Measurements from ENCODE around the gene HLF. TPM values are rescaled to one million over a fixed set of nuclear protein-coding genes. Genes with fewer than 3 reads are reported as not detected.
A peak's percentile ranks its signal among the peaks of the same experiment; 100 is the strongest.

HLF gene
- total RNA-seq, 1 donor from 2014 or later = 14.7 TPM

DNA sequence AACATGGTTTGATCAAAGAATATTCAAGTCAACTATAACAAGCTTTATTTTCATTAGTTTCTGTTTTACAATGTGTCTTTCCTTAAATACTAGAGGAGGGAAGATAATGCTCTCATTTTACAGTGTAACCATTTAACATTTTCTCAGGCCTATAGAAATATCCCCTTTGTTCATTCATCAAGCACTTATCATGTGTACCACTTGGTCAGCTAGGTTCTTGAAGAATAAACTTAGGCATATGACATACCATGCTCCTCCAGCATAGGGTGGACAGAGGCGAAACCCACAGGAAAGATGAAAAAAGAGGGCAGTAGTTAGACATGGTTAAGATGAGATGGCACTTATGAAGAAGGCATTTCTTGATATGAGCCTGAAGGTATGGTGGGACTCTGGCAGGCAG is 34.0 kb upstream of the HLF start:
- DNase-seq (ENCODE audit: extremely low spot score in 2 of 2) = no peak
- Histone ChIP-seq H3K36me3 (no peaks in the 10 kb centered on the region), H3K4me1 (no peaks in the 10 kb centered on the region), H3K9me3 (no peaks in the 10 kb centered on the region), H3K4me3 (no peak overlapping the region), H3K27ac (no peak overlapping the region), H3K27me3 (no peaks in the 10 kb centered on the region)
- TF ChIP-seq POLR2AphosphoS5 (IDR thresholded peaks at IDR 0.05; ENCODE audit: insufficient read depth in 1 of 2, low read depth in 1 of 2) (no peak), POLR2A (IDR thresholded peaks at IDR 0.05) (no peak)
- TF ChIP-seq, protein P1, sequence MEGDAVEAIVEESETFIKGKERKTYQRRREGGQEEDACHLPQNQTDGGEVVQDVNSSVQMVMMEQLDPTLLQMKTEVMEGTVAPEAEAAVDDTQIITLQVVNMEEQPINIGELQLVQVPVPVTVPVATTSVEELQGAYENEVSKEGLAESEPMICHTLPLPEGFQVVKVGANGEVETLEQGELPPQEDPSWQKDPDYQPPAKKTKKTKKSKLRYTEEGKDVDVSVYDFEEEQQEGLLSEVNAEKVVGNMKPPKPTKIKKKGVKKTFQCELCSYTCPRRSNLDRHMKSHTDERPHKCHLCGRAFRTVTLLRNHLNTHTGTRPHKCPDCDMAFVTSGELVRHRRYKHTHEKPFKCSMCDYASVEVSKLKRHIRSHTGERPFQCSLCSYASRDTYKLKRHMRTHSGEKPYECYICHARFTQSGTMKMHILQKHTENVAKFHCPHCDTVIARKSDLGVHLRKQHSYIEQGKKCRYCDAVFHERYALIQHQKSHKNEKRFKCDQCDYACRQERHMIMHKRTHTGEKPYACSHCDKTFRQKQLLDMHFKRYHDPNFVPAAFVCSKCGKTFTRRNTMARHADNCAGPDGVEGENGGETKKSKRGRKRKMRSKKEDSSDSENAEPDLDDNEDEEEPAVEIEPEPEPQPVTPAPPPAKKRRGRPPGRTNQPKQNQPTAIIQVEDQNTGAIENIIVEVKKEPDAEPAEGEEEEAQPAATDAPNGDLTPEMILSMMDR (IDR thresholded peaks at IDR 0.05) = no peak
- intact Hi-C loops (cut with DNase I) = no loop called here

DNA sequence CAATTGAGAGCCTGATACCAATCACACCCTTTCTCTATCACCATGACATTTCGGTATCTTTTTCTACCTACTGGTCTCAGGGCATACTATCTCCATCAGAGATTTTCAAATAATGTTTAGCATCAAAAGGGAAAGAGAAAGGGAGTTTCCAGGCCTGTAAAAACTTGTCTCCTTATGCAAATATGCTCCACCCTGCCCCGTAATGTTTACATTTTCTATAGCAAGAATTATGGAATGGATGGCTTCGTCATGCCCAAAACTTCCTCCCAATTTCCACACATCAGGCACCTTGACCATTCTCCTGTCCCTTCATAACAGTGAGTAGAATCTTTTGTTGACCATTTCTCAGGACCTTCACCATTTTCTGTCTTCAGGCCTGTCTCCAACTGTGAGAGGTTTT is 30.9 kb upstream of the HLF start:
- Histone ChIP-seq H3K36me3 (no peaks in the 10 kb centered on the region), H3K4me1 (peaks cover 3% of the 10 kb centered on the region), H3K27ac (no peak overlapping the region), H3K9me3 (no peaks in the 10 kb centered on the region), H3K4me3 (no peak overlapping the region), H3K27me3 (no peaks in the 10 kb centered on the region)
- TF ChIP-seq POLR2AphosphoS5 (IDR thresholded peaks at IDR 0.05; ENCODE audit: insufficient read depth in 1 of 2, low read depth in 1 of 2) = no peak
- TF ChIP-seq, protein P1 (IDR thresholded peaks at IDR 0.05) = no peak
- TF ChIP-seq POLR2A (IDR thresholded peaks at IDR 0.05) = no peak
- no peak for DNase-seq (ENCODE audit: extremely low spot score in 2 of 2)
- intact Hi-C loops (cut with DNase I) = no loop called here

DNA sequence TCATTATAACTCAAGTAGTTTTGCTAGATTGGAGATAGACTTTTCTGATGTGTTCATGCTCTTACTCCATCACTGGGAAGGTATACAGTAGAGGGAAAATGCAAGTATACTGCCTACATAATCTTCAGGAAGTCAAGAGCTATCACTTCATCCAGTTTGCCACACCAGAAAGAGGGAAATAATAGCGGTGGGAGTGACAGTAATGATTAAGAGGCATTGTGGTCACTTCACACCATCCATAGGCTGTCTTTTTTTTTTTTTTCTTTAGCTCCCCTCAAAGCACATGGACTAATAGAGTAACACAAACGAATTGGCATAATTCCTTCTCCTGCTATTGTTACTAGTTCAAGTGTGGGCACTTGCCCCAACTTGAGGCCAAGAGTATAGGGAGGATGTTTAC is 28.4 kb upstream of the HLF start:
- Histone ChIP-seq H3K4me1 (peaks cover 6% of the 10 kb centered on the region), H3K27me3 (no peaks in the 10 kb centered on the region), H3K4me3 (no peak overlapping the region), H3K9me3 (no peaks in the 10 kb centered on the region), H3K27ac (no peak overlapping the region), H3K36me3 (no peaks in the 10 kb centered on the region)
- no peak for TF ChIP-seq POLR2A (IDR thresholded peaks at IDR 0.05)
- DNase-seq (ENCODE audit: extremely low spot score in 2 of 2) = no peak
- intact Hi-C loops (cut with DNase I) = no loop called here

GRCh38 chr17:55237268-55237667 is 27.5 kb upstream of the HLF start:
- H3K9me3 ChIP-seq = no peaks in the 10 kb centered on the region
- H3K27ac ChIP-seq = peak overlapping the region; percentile 79
- TF ChIP-seq POLR2A (IDR thresholded peaks at IDR 0.05) = no peak
- no peak for TF ChIP-seq POLR2AphosphoS5 (IDR thresholded peaks at IDR 0.05; ENCODE audit: insufficient read depth in 1 of 2, low read depth in 1 of 2)
- TF ChIP-seq, protein P1 (IDR thresholded peaks at IDR 0.05) = no peak
- intact Hi-C loops (cut with DNase I) = no loop called here
- no peak for DNase-seq (ENCODE audit: extremely low spot score in 2 of 2)
- peaks cover 6% of the 10 kb centered on the region for H3K4me1 ChIP-seq
- H3K36me3 ChIP-seq = no peaks in the 10 kb centered on the region
- no peak overlapping the region for H3K4me3 ChIP-seq
- no peaks in the 10 kb centered on the region for H3K27me3 ChIP-seq

- peaks cover 6% of the 10 kb centered on the region for H3K4me1 ChIP-seq
- H3K36me3 ChIP-seq = no peaks in the 10 kb centered on the region
- TF ChIP-seq POLR2A (IDR thresholded peaks at IDR 0.05) (no peak), POLR2AphosphoS5 (IDR thresholded peaks at IDR 0.05; ENCODE audit: insufficient read depth in 1 of 2, low read depth in 1 of 2) (no peak)
- TF ChIP-seq, protein P1 (IDR thresholded peaks at IDR 0.05) = no peak
- no peaks in the 10 kb centered on the region for H3K27me3 ChIP-seq
- H3K9me3 ChIP-seq = no peaks in the 10 kb centered on the region
- peak overlapping the region; percentile 42 to 67 for H3K4me3 ChIP-seq
- DNase-seq (ENCODE audit: extremely low spot score in 2 of 2) = no peak
- intact Hi-C loops (cut with DNase I) = no loop called here
- peak overlapping the region; percentile 79 for H3K27ac ChIP-seq
These were observed 26.9 kb upstream of the HLF start for GRCh38 chr17:55237841-55238178.

Measured in vagina (tissue), 2 donors.